Spleen (tissue), 11 donors: Measurements from ENCODE around the gene PPP1R26. TPM values are rescaled to one million over a fixed set of nuclear protein-coding genes. Genes with fewer than 3 reads are reported as not detected.

Source experiments
- DNase-seq: peaks from one replicate; pipeline ENCODE4 v3.0.0-alpha.2; 2020
- H3K27ac ChIP-seq, 8 donors: fragments of 200-600 bp; sonication (generic) in 7 of 8; 1 replicate in 4 of 8; 2 replicates in 4 of 8; pipeline versions ENCODE4 v1.5.0 to v1.8.0; 2016 to 2021; ENCODE audit warnings: inconsistent platforms in 4 of 8, mild to moderate bottlenecking in 4 of 8, moderate library complexity in 1 of 8
- H3K27me3 ChIP-seq, 7 donors: fragments of 200-600 bp; sonication (generic) in 6 of 7; replicated peaks in 1 of 7; 1 replicate in 4 of 7; 2 replicates in 3 of 7; pipeline versions ENCODE4 v1.5.0 to v1.8.0; 2016 to 2021; ENCODE audit warnings: inconsistent platforms in 3 of 7, mild to moderate bottlenecking in 1 of 7
- H3K36me3 ChIP-seq, 6 donors: fragments of 200-600 bp; sonication (generic) in 5 of 6; 1 replicate in 4 of 6; 2 replicates in 2 of 6; pipeline versions ENCODE4 v1.5.0 to v1.8.0; 2016 to 2021; ENCODE audit warnings: inconsistent platforms in 2 of 6
- H3K4me1 ChIP-seq, 6 donors: fragments of 200-600 bp; sonication (generic) in 5 of 6; 1 replicate in 3 of 6; 2 replicates in 3 of 6; pipeline versions ENCODE4 v1.5.0 to v1.8.0; 2016 to 2021; ENCODE audit warnings: inconsistent platforms in 3 of 6
- H3K4me3 ChIP-seq, 8 donors: fragments of 200-600 bp; sonication (generic) in 7 of 8; 1 replicate in 4 of 8; 2 replicates in 4 of 8; pipeline versions ENCODE4 v1.5.0 to v1.8.0; 2016 to 2021; ENCODE audit warnings: inconsistent platforms in 4 of 8, mild to moderate bottlenecking in 4 of 8, moderate library complexity in 2 of 8
- H3K9me3 ChIP-seq, 8 donors: fragments of 200-600 bp; sonication (generic) in 7 of 8; 1 replicate in 4 of 8; 2 replicates in 4 of 8; pipeline versions ENCODE4 v1.5.0 to v1.8.0; 2016 to 2021; ENCODE audit warnings: inconsistent platforms in 4 of 8
- CTCF ChIP-seq, 11 experiments: fragments of 200-600 bp in 7 of 11; fragments of 450-650 bp in 4 of 11; sonication (generic) in 4 of 11; IDR thresholded peaks in 8 of 11; conservative IDR thresholded peaks in 3 of 11; 1 replicate in 7 of 11; 2 replicates in 4 of 11; pipeline versions ENCODE4 v1.4.0 to v1.8.0; 2016 to 2021; ENCODE audit warnings: antibody characterized with exemption in 11 of 11, inconsistent platforms in 4 of 11, mild to moderate bottlenecking in 1 of 11
- POLR2A ChIP-seq, 3 donors: fragments of 450-650 bp; IDR thresholded peaks; one replicate each; pipeline ENCODE4 v1.5.1; 2017; ENCODE audit warnings: antibody characterized with exemption in 3 of 3, mild to moderate bottlenecking in 1 of 3
- POLR2AphosphoS5 ChIP-seq, 3 donors: sonication (generic); formaldehyde crosslinking; IDR thresholded peaks; one replicate each; pipeline ENCODE4 v1.5.1; 2017; ENCODE audit warnings: antibody characterized with exemption in 3 of 3
- WGBS, 5 donors: extraction: QIAGEN DNeasy Blood & Tissue Kit in 3 of 5; methylation state at CpG; one replicate each; pipeline versions ENCODE4 v1.1.5 to v1.1.7; 2013 to 2018; 5-methylcytosine and 5-hydroxymethylcytosine counted together
- intact Hi-C: fragments of 100-400 bp; cut with DNase I; formaldehyde crosslinking; loops from one replicate; pipeline ENCODE4 v1.15.0; 2023; ENCODE audit warnings: low total_unique reads
- polyA plus RNA-seq, 3 donors: library from polyadenylated mRNA; stranded (reverse); fragments of 200-250 nt; gene quantifications; one replicate each; pipeline ENCODE4 v1.2.1, GENCODE V29; 2013
- total RNA-seq, 7 donors: library from RNA; depleted of rRNA in 3 of 7; stranded (reverse); fragments of >200 nt in 3 of 7; fragmentation: NEBNext Ultra II Directional in 4 of 7; extraction: Animal tissue kit (Norgen Biotek cat#: 25700) in 4 of 7; gene quantifications; one replicate each; pipeline versions ENCODE4 v1.1.0 to v1.2.1, GENCODE V29; 2016 to 2021
- donor health status: healthy with polysubstance abuse.
- donor health status: DM: no; HTN: no; CAD: no; lungs with moderate emphysema.
- donor health status: DM: no; HTN: no; CAD: no.
- donor health status: Bipolar disorder and iron deficiency.
- donor health status: healthy.
- donor health status: DM: no; HTN: no; CAD: no.
- donor health status: DM: yes; HTN: yes; CAD: no.

The PPP1R26 gene
- total and polyA plus RNA-seq, 10 donors = 1.8 to 18.7 (median 9.3) TPM

- peak; percentile 40 for DNase-seq
- Histone ChIP-seq H3K4me3 (no peak overlapping the region), H3K27ac (no peak overlapping the region), H3K27me3 (peaks cover 0 to 32% (median 0%) of the 10 kb centered on the region in 7 donors), H3K9me3 (no peaks in the 10 kb centered on the region), H3K36me3 (no peaks in the 10 kb centered on the region), H3K4me1 (no peaks in the 10 kb centered on the region)
- TF ChIP-seq POLR2AphosphoS5 (IDR thresholded peaks at IDR 0.05) (no peak), POLR2A (IDR thresholded peaks at IDR 0.05) (no peak), CTCF (IDR thresholded peaks at IDR 0.05 in 8 of 11, conservative IDR thresholded peaks at IDR 0.05 in 3 of 11) (no peak)
- intact Hi-C loops = no loop called here
- WGBS, 5 donors = 46 to 57% (median 51%) methylated on average over 25 of the region's 25 CpGs
Observed at GRCh38 chr9:135516132-135516860, 36.7 kb downstream of the PPP1R26 start.

DNA sequence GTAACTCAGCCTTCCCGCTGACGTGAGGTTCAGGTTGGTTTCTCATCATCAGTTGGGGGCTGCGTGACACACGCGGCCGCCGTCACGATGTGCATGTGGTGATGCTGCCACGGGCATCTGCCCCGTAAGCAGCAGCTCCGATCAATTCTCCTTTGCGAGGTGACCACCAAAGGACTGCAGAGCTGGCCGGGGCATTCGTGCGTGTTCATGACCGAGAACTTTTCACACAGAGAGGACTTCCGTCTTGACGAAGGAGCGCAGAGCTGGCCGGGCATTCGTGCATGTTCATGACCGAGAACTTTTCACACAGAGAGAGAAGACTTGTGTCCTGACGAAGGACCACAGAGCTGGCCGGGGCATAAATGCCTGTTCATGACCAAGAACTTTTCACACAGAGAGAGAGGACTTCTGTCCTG is 37.8 kb downstream of the PPP1R26 start:
- WGBS, 5 donors = 93 to 96% (median 96%) methylated on average over 24 of the region's 24 CpGs
- peak; percentile 51 for DNase-seq
- Histone ChIP-seq H3K4me3 (no peak overlapping the region), H3K36me3 (no peaks in the 10 kb centered on the region), H3K27me3 (peaks cover 0 to 43% (median 0%) of the 10 kb centered on the region in 7 donors), H3K9me3 (no peaks in the 10 kb centered on the region), H3K27ac (no peak overlapping the region), H3K4me1 (no peaks in the 10 kb centered on the region)
- intact Hi-C loops = no loop called here
- TF ChIP-seq CTCF (IDR thresholded peaks at IDR 0.05 in 8 of 11, conservative IDR thresholded peaks at IDR 0.05 in 3 of 11) (no peak), POLR2AphosphoS5 (IDR thresholded peaks at IDR 0.05) (no peak), POLR2A (IDR thresholded peaks at IDR 0.05) (no peak)

DNA sequence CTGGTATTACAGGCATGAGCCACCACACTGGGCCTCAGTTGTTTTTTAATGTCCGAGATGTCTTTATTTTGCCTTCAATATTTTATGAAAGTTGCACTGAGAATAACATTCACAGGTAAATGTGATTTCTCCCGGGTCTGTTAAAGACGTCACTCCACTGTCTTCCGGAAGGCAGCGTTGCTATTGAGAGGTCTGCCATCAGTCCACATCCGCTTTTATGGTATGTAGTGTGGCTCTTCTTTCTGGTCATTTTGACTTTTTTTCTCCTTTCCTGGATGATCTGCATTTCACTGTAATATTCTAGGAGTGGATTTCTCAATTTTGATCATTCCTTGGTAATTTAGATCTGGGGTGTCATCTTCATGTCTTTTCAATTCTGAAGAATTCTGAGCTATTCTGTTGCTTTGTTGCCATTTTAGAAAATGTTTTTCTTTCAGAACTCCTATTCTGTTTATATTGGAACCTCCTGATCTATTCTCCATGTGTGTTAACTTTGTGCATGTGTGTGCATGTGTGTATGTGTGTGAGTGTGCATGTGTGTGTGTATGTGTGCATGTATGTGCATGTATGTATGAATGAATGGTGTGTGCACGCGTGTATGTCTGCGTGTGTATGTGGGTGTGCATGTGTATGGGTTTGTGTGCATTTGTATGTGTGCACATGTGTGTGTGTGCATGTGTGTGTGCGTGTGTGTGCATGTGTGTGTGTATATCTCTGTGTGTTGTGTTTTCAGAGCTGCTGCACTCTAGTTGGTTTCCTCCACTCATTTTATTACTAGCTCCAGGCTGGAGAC is 39.8 kb downstream of the PPP1R26 start:
- no peaks in the 10 kb centered on the region for H3K36me3 ChIP-seq
- H3K4me3 ChIP-seq = no peak overlapping the region
- H3K27ac ChIP-seq = no peak overlapping the region
- H3K9me3 ChIP-seq = no peaks in the 10 kb centered on the region
- WGBS, 5 donors = 90 to 95% (median 92%) methylated on average over 10 of the region's 10 CpGs
- no peak for DNase-seq
- no peak for TF ChIP-seq POLR2A (IDR thresholded peaks at IDR 0.05)
- TF ChIP-seq CTCF (IDR thresholded peaks at IDR 0.05 in 8 of 11, conservative IDR thresholded peaks at IDR 0.05 in 3 of 11) = no peak
- TF ChIP-seq POLR2AphosphoS5 (IDR thresholded peaks at IDR 0.05) = no peak
- peaks cover 0 to 9% (median 0%) of the 10 kb centered on the region in 6 donors for H3K4me1 ChIP-seq
- H3K27me3 ChIP-seq = peaks cover 0 to 63% (median 5%) of the 10 kb centered on the region in 7 donors
- intact Hi-C loops = no loop called here
